ENCODE measurements around the gene PSMD10. TPM values are rescaled to one million over a fixed set of nuclear protein-coding genes. Genes with fewer than 3 reads are reported as not detected.

Gene PSMD10
- total RNA-seq, 1 experiment from 2014 or later: 106 TPM

DNA sequence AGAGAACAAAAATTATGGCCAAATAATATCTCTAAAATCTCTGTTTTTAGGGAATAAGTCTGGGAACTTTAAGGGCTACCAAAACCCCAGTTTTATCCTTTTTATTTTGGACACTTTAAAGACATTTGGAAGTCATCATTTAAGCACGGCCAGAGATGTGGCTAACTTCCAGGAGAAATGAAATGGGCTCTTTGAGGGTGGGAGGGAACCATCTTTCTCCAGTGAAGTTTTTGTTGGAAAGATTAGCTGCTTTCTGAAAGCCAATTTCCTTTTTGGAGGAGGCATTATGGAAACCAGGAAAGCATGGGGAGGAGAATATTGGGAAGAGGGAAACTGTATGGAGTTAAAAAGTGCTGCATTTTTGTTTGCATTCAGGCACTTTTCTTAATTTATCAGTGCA is 41.7 kb downstream of the PSMD10 start:
- CTCF ChIA-PET: no interaction called here
- H3K4me2 ChIP-seq: no peak overlapping the region
- no TSS peak for BruUV-seq (replicated peaks)
- no peak for DNase-seq
- no peaks in the 10 kb centered on the region for H3K9me3 ChIP-seq (ENCODE audit: insufficient read depth, low read depth)
- no peaks in the 10 kb centered on the region for H3K79me2 ChIP-seq (ENCODE audit: low read depth)
- TF ChIP-seq, protein P1, sequence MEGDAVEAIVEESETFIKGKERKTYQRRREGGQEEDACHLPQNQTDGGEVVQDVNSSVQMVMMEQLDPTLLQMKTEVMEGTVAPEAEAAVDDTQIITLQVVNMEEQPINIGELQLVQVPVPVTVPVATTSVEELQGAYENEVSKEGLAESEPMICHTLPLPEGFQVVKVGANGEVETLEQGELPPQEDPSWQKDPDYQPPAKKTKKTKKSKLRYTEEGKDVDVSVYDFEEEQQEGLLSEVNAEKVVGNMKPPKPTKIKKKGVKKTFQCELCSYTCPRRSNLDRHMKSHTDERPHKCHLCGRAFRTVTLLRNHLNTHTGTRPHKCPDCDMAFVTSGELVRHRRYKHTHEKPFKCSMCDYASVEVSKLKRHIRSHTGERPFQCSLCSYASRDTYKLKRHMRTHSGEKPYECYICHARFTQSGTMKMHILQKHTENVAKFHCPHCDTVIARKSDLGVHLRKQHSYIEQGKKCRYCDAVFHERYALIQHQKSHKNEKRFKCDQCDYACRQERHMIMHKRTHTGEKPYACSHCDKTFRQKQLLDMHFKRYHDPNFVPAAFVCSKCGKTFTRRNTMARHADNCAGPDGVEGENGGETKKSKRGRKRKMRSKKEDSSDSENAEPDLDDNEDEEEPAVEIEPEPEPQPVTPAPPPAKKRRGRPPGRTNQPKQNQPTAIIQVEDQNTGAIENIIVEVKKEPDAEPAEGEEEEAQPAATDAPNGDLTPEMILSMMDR (conservative IDR thresholded peaks at IDR 0.05): no peak
- no peaks in the 10 kb centered on the region for H3K9me2 ChIP-seq (ENCODE audit: insufficient read depth)
- no peak overlapping the region for H3K27ac ChIP-seq
- H3K27me3 ChIP-seq (ENCODE audit: insufficient read depth, low read depth): no peaks in the 10 kb centered on the region
- H3K36me3 ChIP-seq (ENCODE audit: low read depth): no peaks in the 10 kb centered on the region
- H2AFZ ChIP-seq: 0 out of 2 replicates have a peak overlapping the region, but pooled peaks have one; percentile 11
- POLR2A ChIA-PET (ENCODE audit: unreplicated experiment): no interaction called here
- no peaks in the 10 kb centered on the region for H3K4me1 ChIP-seq (replicated peaks; ENCODE audit: insufficient read depth)
- intact Hi-C loops (cut with micrococcal nuclease; ENCODE audit: unreplicated experiment): no loop called here
- H4K20me1 ChIP-seq (ENCODE audit: insufficient read depth): no peaks in the 10 kb centered on the region
- no peaks in the 10 kb centered on the region for H3F3A ChIP-seq (ENCODE audit: insufficient read depth, low read depth)
- no peak overlapping the region for H3K4me3 ChIP-seq

DNA sequence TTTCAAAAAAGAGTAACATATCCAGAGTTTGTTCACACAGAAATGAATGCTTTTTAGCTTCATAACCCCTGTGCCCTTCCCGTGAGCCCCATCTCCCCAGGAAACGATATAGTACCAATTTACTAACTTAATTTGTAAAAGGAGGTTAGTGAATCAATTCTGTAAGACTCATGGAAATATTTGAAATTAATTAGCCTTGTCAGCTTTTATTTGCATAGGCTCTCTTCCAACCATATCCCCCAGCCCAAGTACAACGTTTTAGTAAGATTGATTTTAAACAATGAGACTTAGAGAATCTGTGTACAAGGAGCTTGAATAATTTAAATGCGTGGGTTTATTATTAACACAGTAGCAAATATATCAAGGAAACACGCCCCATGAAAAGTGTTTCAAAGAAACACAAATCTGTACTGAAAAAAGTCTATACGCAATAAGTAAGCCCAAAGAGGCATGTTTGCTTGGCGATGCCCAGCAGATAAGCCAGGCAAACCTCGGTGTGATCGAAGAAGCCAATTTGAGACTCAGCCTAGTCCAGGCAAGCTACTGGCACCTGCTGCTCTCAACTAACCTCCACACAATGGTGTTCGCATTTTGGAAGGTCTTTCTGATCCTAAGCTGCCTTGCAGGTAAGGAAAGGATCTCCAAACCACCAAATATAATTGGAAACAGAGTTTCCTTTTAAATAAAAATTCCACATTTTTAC is 46.6 kb downstream of the PSMD10 start, which contains the start of gene VSIG1:
Gene VSIG1 (plus strand): TSS at position 512 of the 703 bp plus-strand sequence. CDS start 66 bp downstream, at position 578.
- Histone ChIP-seq H3K4me1 (replicated peaks; ENCODE audit: insufficient read depth) (no peaks in the 10 kb centered on the region), H3K27ac (no peak within 1 kb of the TSS), H3K9me3 (ENCODE audit: insufficient read depth, low read depth) (no peaks in the 10 kb centered on the region), H3K4me3 (no peak within 1 kb of the TSS), H2AFZ (no peak within 1 kb of the TSS), H3K9me2 (ENCODE audit: insufficient read depth) (no peaks in the 10 kb centered on the region), H3F3A (ENCODE audit: insufficient read depth, low read depth) (no peaks in the 10 kb centered on the region), H3K27me3 (ENCODE audit: insufficient read depth, low read depth) (no peaks in the 10 kb centered on the region), H3K79me2 (ENCODE audit: low read depth) (no peaks in the 10 kb centered on the region), H3K4me2 (no peak within 1 kb of the TSS), H4K20me1 (ENCODE audit: insufficient read depth) (no peaks in the 10 kb centered on the region), H3K36me3 (ENCODE audit: low read depth) (no peaks in the 10 kb centered on the region)
- TF ChIP-seq, protein P1 (conservative IDR thresholded peaks at IDR 0.05): no peak
- no peak for TF ChIP-seq EZH2 (IDR thresholded peaks at IDR 0.05; ENCODE audit: low read depth)
- no peak for DNase-seq
- intact Hi-C loops (cut with micrococcal nuclease; ENCODE audit: unreplicated experiment): no loop called here
- no TSS peak for BruUV-seq (replicated peaks)
- ChIA-PET POLR2A (ENCODE audit: unreplicated experiment) (no interaction called here), CTCF (no interaction called here)

- Histone ChIP-seq H3K27ac (peak overlapping the region; percentile 84), H3K4me1 (replicated peaks; ENCODE audit: insufficient read depth) (peaks cover 29% of the 10 kb centered on the region), H3K4me2 (peak overlapping the region; percentile 43), H3K4me3 (no peak overlapping the region), H2AFZ (0 out of 2 replicates have a peak overlapping the region, but pooled peaks have one; percentile 48), H3F3A (ENCODE audit: insufficient read depth, low read depth) (peaks cover 21% of the 10 kb centered on the region), H3K9me3 (ENCODE audit: insufficient read depth, low read depth) (no peaks in the 10 kb centered on the region; the same call in 1 of the 2 replicates), H3K79me2 (ENCODE audit: low read depth) (no peaks in the 10 kb centered on the region), H3K36me3 (ENCODE audit: low read depth) (no peaks in the 10 kb centered on the region), H4K20me1 (ENCODE audit: insufficient read depth) (no peaks in the 10 kb centered on the region), H3K27me3 (ENCODE audit: insufficient read depth, low read depth) (no peaks in the 10 kb centered on the region), H3K9me2 (ENCODE audit: insufficient read depth) (no peaks in the 10 kb centered on the region)
- DNase-seq: peak; percentile 43 to 99
- BruUV-seq (replicated peaks): no TSS peak
- TF ChIP-seq, protein P1 (conservative IDR thresholded peaks at IDR 0.05): no peak
- no peak for TF ChIP-seq EZH2 (IDR thresholded peaks at IDR 0.05; ENCODE audit: low read depth)
- POLR2A ChIA-PET (ENCODE audit: unreplicated experiment): no interaction called here
- CTCF ChIA-PET: interaction anchor here (0.7 to 1.2 kb wide), 2 partner anchors 26 to 35 kb away, joined by 3 read pairs; no protein-coding TSS in a partner anchor
- intact Hi-C loops (cut with micrococcal nuclease; ENCODE audit: unreplicated experiment): no loop called here
Measured at GRCh38 chrX:108036298-108036973, 54.9 kb downstream of the PSMD10 start.
